HCT116 (cell line): ENCODE measurements around the gene XKR3. TPM values are rescaled to one million over a fixed set of nuclear protein-coding genes. Genes with fewer than 3 reads are reported as not detected.

ENCODE experiments used
- ATAC-seq: fragments of 200-7000 bp; cut with Tn5 transposase; 2 replicates; pipeline ENCODE4 v1.9.1; 2020; ENCODE audit warnings: mild to moderate bottlenecking, moderate library complexity
- BruUV-seq: library from RNA; stranded (reverse); fragments of 400-500 nt; replicated peaks from 2 replicates; lab custom pipeline; 2021; lab: Mats Ljungman, UMichigan
- CTCF ChIA-PET: fragments of 300-600 bp; sonication (Branson Sonifier 250); formaldehyde crosslinking; loops from one replicate; lab custom pipeline; 2021; ENCODE audit warnings: antibody characterized with exemption; lab: Charles Lee
- POLR2A ChIA-PET: fragments of 300-600, 350-600 bp; sonication (Branson Sonifier 250); formaldehyde crosslinking; loops from one replicate; lab custom pipeline; 2021; ENCODE audit warnings: antibody characterized with exemption; lab: Charles Lee
- RAD21 ChIA-PET, 2 experiments: fragments of 300-600 bp; sonication (Branson Sonifier 250); formaldehyde crosslinking; loops; one replicate each; lab custom pipeline; 2023; ENCODE audit warnings: low total read pairs in 2 of 2; ENCODE audit not compliant: uncharacterized antibody in 2 of 2, unreplicated experiment in 2 of 2, low non-redundant PET in 1 of 2; lab: Charles Lee
- DNase-seq: peaks from one replicate; pipeline ENCODE4 v3.0.0-alpha.2; 2010; ENCODE audit warnings: low read depth, low spot score
- H2AFZ ChIP-seq: fragments of 200-600 bp; shearing (Covaris generic), sonication (generic); 2 replicates; pipeline ENCODE4 v1.6.1; 2017; ENCODE audit warnings: low read depth, mixed run types, mixed read lengths, antibody characterized with exemption, low read length; ENCODE audit not compliant: poor library complexity, severe bottlenecking
- H3K27ac ChIP-seq: 2 replicates; pipeline ENCODE4 v1.5.1; 2012; ENCODE audit warnings: low read depth, low read length
- H3K27me3 ChIP-seq: fragments of 200-600 bp; sonication (generic); 2 replicates; pipeline ENCODE4 v1.6.1; 2016; ENCODE audit warnings: mixed run types, low read length, mixed read lengths; ENCODE audit not compliant: insufficient read depth
- H3K36me3 ChIP-seq, 2 experiments: fragments of 200-500 bp in 1 of 2; fragments of 200-600 bp in 1 of 2; sonication (Bioruptor generic) in 1 of 2; sonication (generic) in 1 of 2; 2 replicates each; pipeline versions ENCODE4 v1.5.1 to v1.6.1; 2014 to 2016; ENCODE audit warnings: low read length in 2 of 2, inconsistent platforms in 1 of 2, mixed read lengths in 1 of 2, mixed run types in 1 of 2; ENCODE audit not compliant: insufficient read depth in 2 of 2, control insufficient read depth in 1 of 2
- H3K4me1 ChIP-seq, 2 experiments: fragments of 200-600 bp in 1 of 2; sonication (generic) in 1 of 2; 2 replicates each; pipeline versions ENCODE4 v1.5.1 to v1.6.1; 2012 to 2017; ENCODE audit warnings: low read length in 2 of 2, inconsistent platforms in 1 of 2, mild to moderate bottlenecking in 1 of 2, mixed read lengths in 1 of 2, mixed run types in 1 of 2, moderate library complexity in 1 of 2; ENCODE audit not compliant: insufficient read depth in 2 of 2, control insufficient read depth in 1 of 2
- H3K4me2 ChIP-seq: fragments of 200-600 bp; sonication (generic); 2 replicates; pipeline ENCODE4 v1.6.1; 2017; ENCODE audit warnings: mixed run types, low read length, mixed read lengths
- H3K4me3 ChIP-seq, 2 experiments: fragments of 200-600 bp in 1 of 2; sonication (generic) in 1 of 2; replicated peaks in 1 of 2; 2 replicates each; pipeline ENCODE4 v1.5.1; 2011 to 2016; ENCODE audit warnings: low read length in 2 of 2, control low read depth in 1 of 2, low read depth in 1 of 2, mild to moderate bottlenecking in 1 of 2, mixed read lengths in 1 of 2, mixed run types in 1 of 2
- H3K79me2 ChIP-seq: fragments of 200-600 bp; sonication (generic); 2 replicates; pipeline ENCODE4 v1.6.1; 2017; ENCODE audit warnings: mild to moderate bottlenecking, mixed run types, low read length, moderate library complexity, mixed read lengths; ENCODE audit not compliant: insufficient read depth
- H3K9ac ChIP-seq: fragments of 200-600 bp; sonication (generic); 2 replicates; pipeline ENCODE4 v1.6.1; 2016; ENCODE audit warnings: low read length, mixed read lengths
- H3K9me2 ChIP-seq: fragments of 200-600 bp; sonication (generic), shearing (Covaris generic); 2 replicates; pipeline ENCODE4 v1.6.1; 2017; ENCODE audit warnings: mixed run types, mild to moderate bottlenecking, moderate library complexity; ENCODE audit not compliant: insufficient read depth
- H3K9me3 ChIP-seq, 2 experiments: fragments of 200-500 bp in 1 of 2; fragments of 200-600 bp in 1 of 2; sonication (Bioruptor generic) in 1 of 2; sonication (generic) in 1 of 2; 2 replicates each; pipeline ENCODE4 v1.6.1; 2014 to 2017; ENCODE audit warnings: low read length in 2 of 2, mixed read lengths in 2 of 2, inconsistent platforms in 1 of 2, low read depth in 1 of 2, mild to moderate bottlenecking in 1 of 2, mixed run types in 1 of 2, moderate library complexity in 1 of 2; ENCODE audit not compliant: control insufficient read depth in 1 of 2, insufficient read depth in 1 of 2
- H4K20me1 ChIP-seq: fragments of 200-600 bp; sonication (generic), shearing (Covaris generic); 2 replicates; pipeline ENCODE4 v1.6.1; 2017; ENCODE audit warnings: mixed run types, mild to moderate bottlenecking, moderate library complexity; ENCODE audit not compliant: insufficient read depth
- EZH2phosphoT487 ChIP-seq: fragments of 200-600 bp; IDR thresholded peaks from 2 replicates; pipeline ENCODE4 v1.6.1; 2018; ENCODE audit warnings: antibody characterized with exemption, borderline replicate concordance
- FOSL1 ChIP-seq: IDR thresholded peaks from 2 replicates; pipeline ENCODE4 v1.6.1; 2012; ENCODE audit warnings: low read depth
- MAX ChIP-seq: IDR thresholded peaks from 2 replicates; pipeline ENCODE4 v1.6.1; 2012
- POLR2A ChIP-seq: IDR thresholded peaks from 2 replicates; pipeline ENCODE4 v1.7.0; 2011; ENCODE audit warnings: borderline replicate concordance; ENCODE audit not compliant: insufficient read depth, insufficient read length; ENCODE audit errors: extremely low read depth
- SRF ChIP-seq: IDR thresholded peaks from 2 replicates; pipeline ENCODE4 v1.6.1; 2012; ENCODE audit warnings: low read depth
- TCF7L2 ChIP-seq: IDR thresholded peaks from 2 replicates; pipeline ENCODE4 v1.7.0; 2011; ENCODE audit warnings: borderline replicate concordance, inconsistent platforms; ENCODE audit not compliant: insufficient read depth, insufficient read length; ENCODE audit errors: extremely low read depth
- YY1 ChIP-seq: IDR thresholded peaks from 2 replicates; pipeline ENCODE4 v1.6.1; 2011; ENCODE audit warnings: low read length, low read depth, moderate library complexity, mild to moderate bottlenecking; ENCODE audit not compliant: insufficient replicate concordance; ENCODE audit errors: extremely low read depth
- intact Hi-C: fragments of 100-400 bp; cut with micrococcal nuclease; formaldehyde crosslinking; loops from 2 replicates; pipeline ENCODE4 v1.10.0; 2022
- total RNA-seq: library from RNA; stranded (reverse); gene quantifications from one replicate; pipeline ENCODE4 v1.2.1, GENCODE V29; 2021; ENCODE audit not compliant: unreplicated experiment

XKR3 gene
- total RNA-seq, 1 experiment from 2014 or later, result not detected

GRCh38 chr22:16847271-16847670, 22.1 kb upstream of the XKR3 start (continued):
- no peak for TF ChIP-seq MAX

GRCh38 chr22:16845881-16846280, 20.7 kb upstream of the XKR3 start:
- Histone ChIP-seq H3K27ac (no peak overlapping the region), H4K20me1 (no peaks in the 10 kb centered on the region), H3K4me3 (no peak overlapping the region), H3K36me3 (no peaks in the 10 kb centered on the region), H3K4me1 (peaks cover 0 to under 1% of the 10 kb centered on the region in 2 experiments; a peak in 1 of 4 replicates), H3K4me2 (no peak overlapping the region), H3K79me2 (no peaks in the 10 kb centered on the region), H3K9me2 (no peaks in the 10 kb centered on the region), H3K9me3 (no peaks in the 10 kb centered on the region), H3K9ac (no peak overlapping the region), H2AFZ (no peak overlapping the region), H3K27me3 (no peaks in the 10 kb centered on the region)
- BruUV-seq, result no TSS peak
- TF ChIP-seq POLR2A, result no peak
- TF ChIP-seq SRF, result no peak
- no peak for TF ChIP-seq FOSL1
- TF ChIP-seq TCF7L2, result no peak
- no peak for TF ChIP-seq EZH2phosphoT487
- ATAC-seq (no peak), DNase-seq (no peak)
- ChIA-PET CTCF (no interaction called here), RAD21 (no interaction called here), POLR2A (no interaction called here)
- intact Hi-C loops, result no loop called here

DNA sequence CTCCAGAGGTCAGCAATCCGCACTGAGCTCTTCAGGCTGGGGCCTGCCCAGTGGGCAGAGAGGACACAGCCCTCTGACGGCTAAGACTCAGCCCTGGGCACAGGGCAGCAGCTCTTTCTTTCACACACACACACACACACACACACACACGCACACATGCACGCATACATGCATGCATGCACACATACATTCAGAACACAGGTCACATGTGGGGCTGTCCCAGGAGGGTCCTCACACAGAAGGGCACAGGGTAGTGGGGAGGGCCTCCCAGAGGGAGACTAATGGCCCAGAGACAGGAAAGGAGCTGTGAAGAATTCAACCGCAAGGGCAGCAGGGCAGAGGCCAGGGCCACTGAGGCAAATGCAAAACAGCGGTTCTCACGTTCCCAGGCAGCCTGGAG, 20.3 kb upstream of the XKR3 start:
- POLR2A ChIA-PET, result no interaction called here
- H3K4me3 ChIP-seq, result no peak overlapping the region
- DNase-seq (no peak), ATAC-seq (no peak)
- H3K4me2 ChIP-seq, result no peak overlapping the region
- H4K20me1 ChIP-seq, result no peaks in the 10 kb centered on the region
- intact Hi-C loops, result no loop called here
- no peaks in the 10 kb centered on the region for H3K36me3 ChIP-seq
- H3K4me1 ChIP-seq, result no peaks in the 10 kb centered on the region
- no peaks in the 10 kb centered on the region for H3K27me3 ChIP-seq
- RAD21 ChIA-PET, result no interaction called here
- no peaks in the 10 kb centered on the region for H3K79me2 ChIP-seq
- no peaks in the 10 kb centered on the region for H3K9me3 ChIP-seq
- CTCF ChIA-PET, result no interaction called here
- no TSS peak for BruUV-seq
- no peak overlapping the region for H3K27ac ChIP-seq
- TF ChIP-seq SRF (no peak), YY1 (no peak)
- no peak overlapping the region for H3K9ac ChIP-seq
- H2AFZ ChIP-seq, result no peak overlapping the region
- no peaks in the 10 kb centered on the region for H3K9me2 ChIP-seq
